SK-N-SH (cell line): ENCODE data around the gene P2RY11. TPM values are rescaled to one million over a fixed set of nuclear protein-coding genes. Genes with fewer than 3 reads are reported as not detected.

Experiments used
- polyA plus RNA-seq, 3 experiments: library from polyadenylated mRNA; depleted of rRNA; stranded (reverse); fragments of >200 nt; gene quantifications; 2 replicates each; pipeline ENCODE4 v1.2.3, GENCODE V29; 2012
- small RNA-seq, 7 experiments: library from RNA; depleted of rRNA; stranded (forward); fragments of <200 nt; gene quantifications; one replicate each; pipeline ENCODE3, GENCODE V24; 2012

Gene P2RY11
- polyA plus RNA-seq, 1 of the 3 experiments (the other 2 are of a cell fraction): 6.8 TPM

Small RNAs within 50 kb of the gene (small RNA-seq; reads per million reads assigned to genes)
- 4.5 to 62.9 (median 7.8) reads per million in 7 experiments for gene SNORD105
- gene SNORD105B: 1.2 to 1,728 (median 56.5) reads per million in 7 experiments

Other genes starting within 250 kb of the P2RY11 start
- 8.2 and 10.7 TPM in 2 replicates for gene OLFM2, start 175.2 kb upstream of the P2RY11 start, polyA plus RNA-seq (2012; rRNA removed)
- under 0.01 and 0.02 TPM in 2 replicates for gene COL5A3, start 101.2 kb upstream of the P2RY11 start, polyA plus RNA-seq (2012; rRNA removed)
- gene RDH8, start 98.2 kb upstream of the P2RY11 start, polyA plus RNA-seq (2012; rRNA removed): 0.03 TPM in 1 of 2 replicates, not detected in the other
- 36.6 and 43.2 TPM in 2 replicates for gene SHFL, start 25.4 kb upstream of the P2RY11 start, polyA plus RNA-seq (2012; rRNA removed)
- gene ANGPTL6, start 9.0 kb upstream of the P2RY11 start, polyA plus RNA-seq (2012; rRNA removed): 0.13 and 0.32 TPM in 2 replicates
- gene PPAN, start 5.3 kb upstream of the P2RY11 start, polyA plus RNA-seq (2012; rRNA removed): 62.5 and 75.6 TPM in 2 replicates
- gene EIF3G, start 8.2 kb downstream of the P2RY11 start, polyA plus RNA-seq (2012; rRNA removed): 271 and 432 TPM in 2 replicates
- gene DNMT1, start 83.3 kb downstream of the P2RY11 start, polyA plus RNA-seq (2012; rRNA removed): 46.1 and 58.3 TPM in 2 replicates
- 3.6 and 3.8 TPM in 2 replicates for gene S1PR2, start 119.6 kb downstream of the P2RY11 start, polyA plus RNA-seq (2012; rRNA removed)
- gene MRPL4, start 140.5 kb downstream of the P2RY11 start, polyA plus RNA-seq (2012; rRNA removed): 76.0 and 110 TPM in 2 replicates
- 14.5 and 14.8 TPM in 2 replicates for gene ICAM1, start 159.4 kb downstream of the P2RY11 start, polyA plus RNA-seq (2012; rRNA removed)
- 0.05 TPM in 2 replicates for gene ICAM4, start 175.3 kb downstream of the P2RY11 start, polyA plus RNA-seq (2012; rRNA removed)
- gene ICAM5, start 178.3 kb downstream of the P2RY11 start, polyA plus RNA-seq (2012; rRNA removed): 4.9 and 5.2 TPM in 2 replicates
- gene ZGLP1, start 198.1 kb downstream of the P2RY11 start, polyA plus RNA-seq (2012; rRNA removed): 1.8 and 2.1 TPM in 2 replicates
- gene FDX2, start 204.3 kb downstream of the P2RY11 start, polyA plus RNA-seq (2012; rRNA removed): 45.8 TPM in 2 replicates
- 3.0 and 8.2 TPM in 2 replicates for gene RAVER1, start 221.8 kb downstream of the P2RY11 start, polyA plus RNA-seq (2012; rRNA removed)
- gene ICAM3, start 227.9 kb downstream of the P2RY11 start, polyA plus RNA-seq (2012; rRNA removed): 12.6 and 15.6 TPM in 2 replicates